T-cell (primary cell): ENCODE data around the gene PHLDB3. TPM values are rescaled to one million over a fixed set of nuclear protein-coding genes. Genes with fewer than 3 reads are reported as not detected.
A peak's percentile ranks its signal among the peaks of the same experiment; 100 is the strongest.

Source experiments
- ATAC-seq, 4 experiments: fragments of 200-7000 bp in 3 of 4; fragments of 150-1000 bp in 1 of 4; cut with Tn5 transposase; replicated peaks in 1 of 4; 1 replicate in 3 of 4; 2 replicates in 1 of 4; pipeline ENCODE4 v1.10.0; 2021; ENCODE audit warnings: moderate library complexity in 3 of 4, mild to moderate bottlenecking in 2 of 4, moderate number of reproducible peaks in 1 of 4
- CTCF ChIA-PET, 2 donors: fragments of 300-600 bp; sonication (Branson Sonifier 250); formaldehyde crosslinking; loops; one replicate each; lab custom pipeline; 2022; ENCODE audit warnings: antibody characterized with exemption in 2 of 2; lab: Charles Lee
- POLR2A ChIA-PET, 2 donors: fragments of 300-600 bp; sonication (Branson Sonifier 250); formaldehyde crosslinking; loops; one replicate each; lab custom pipeline; 2022; ENCODE audit warnings: antibody characterized with exemption in 2 of 2; lab: Charles Lee
- DNase-seq, 35 experiments: peaks; one replicate each; pipeline versions ENCODE4 v3.0.0 to v3.0.0-alpha.2; 2013 to 2023
- H3K27ac ChIP-seq: one replicate; pipeline ENCODE4 v1.5.1; 2013; ENCODE audit warnings: low read length
- H3K27me3 ChIP-seq, 2 experiments: replicated peaks in 1 of 2; 1 replicate in 1 of 2; 2 replicates in 1 of 2; pipeline versions ENCODE4 v1.6.1 to v1.7.0; 2013; ENCODE audit warnings: low read length in 1 of 2, mixed read lengths in 1 of 2; ENCODE audit not compliant: control insufficient read depth in 2 of 2, insufficient read depth in 2 of 2; ENCODE audit errors: extremely low read depth in 1 of 2
- H3K36me3 ChIP-seq, 2 donors: 1 replicate in 1 of 2; 2 replicates in 1 of 2; pipeline versions ENCODE4 v1.6.1 to v1.7.0; 2013; ENCODE audit warnings: low read length in 1 of 2; ENCODE audit not compliant: control insufficient read depth in 2 of 2, insufficient read depth in 1 of 2; ENCODE audit errors: extremely low read depth in 1 of 2
- H3K4me1 ChIP-seq, 2 experiments: 1 replicate in 1 of 2; 2 replicates in 1 of 2; pipeline versions ENCODE4 v1.6.1 to v1.7.0; 2013; ENCODE audit warnings: low read length in 2 of 2, mixed read lengths in 1 of 2; ENCODE audit not compliant: insufficient read depth in 2 of 2, control insufficient read depth in 1 of 2; ENCODE audit errors: extremely low read depth in 1 of 2
- H3K4me3 ChIP-seq, 2 donors: 1 replicate in 1 of 2; 2 replicates in 1 of 2; pipeline versions ENCODE4 v1.5.1 to v1.7.0; 2013; ENCODE audit warnings: mild to moderate bottlenecking in 2 of 2, low read length in 1 of 2, moderate library complexity in 1 of 2; ENCODE audit not compliant: control insufficient read depth in 1 of 2; ENCODE audit errors: extremely low read depth in 1 of 2
- H3K9me3 ChIP-seq: 2 replicates; pipeline ENCODE4 v1.7.0; 2013
- H3K27ac Mint-ChIP-seq, 2 donors: one replicate each; pipeline ENCODE4 v1.8.0; 2020 to 2021; ENCODE audit warnings: mild to moderate bottlenecking in 2 of 2, mixed read lengths in 2 of 2
- H3K27me3 Mint-ChIP-seq, 2 donors: one replicate each; pipeline ENCODE4 v1.8.0; 2021 to 2022; ENCODE audit warnings: mixed read lengths in 2 of 2
- H3K36me3 Mint-ChIP-seq: one replicate; pipeline ENCODE4 v1.8.0; 2021; ENCODE audit warnings: mixed read lengths
- H3K4me1 Mint-ChIP-seq, 3 donors: one replicate each; pipeline ENCODE4 v1.8.0; 2020 to 2022; ENCODE audit warnings: mixed read lengths in 3 of 3, mild to moderate bottlenecking in 1 of 3
- H3K4me3 Mint-ChIP-seq, 3 donors: one replicate each; pipeline ENCODE4 v1.8.0; 2020 to 2022; ENCODE audit warnings: mild to moderate bottlenecking in 3 of 3, mixed read lengths in 3 of 3, moderate library complexity in 3 of 3
- H3K9me3 Mint-ChIP-seq, 3 donors: one replicate each; pipeline ENCODE4 v1.8.0; 2020 to 2022; ENCODE audit warnings: mixed read lengths in 3 of 3
- WGBS: methylation state at CpG from one replicate; pipeline ENCODE4 v1.1.5; 2013; ENCODE audit warnings: missing lambda C conversion rate; ENCODE audit not compliant: insufficient coverage; 5-methylcytosine and 5-hydroxymethylcytosine counted together
- total RNA-seq, 35 experiments: library from RNA in 6 of 35; stranded (reverse) in 6 of 35; fragments of 120-200 nt in 1 of 35; gene quantifications; one replicate each; pipeline versions ENCODE4 v1.2.1 to v1.2.4 and lab custom pipeline; 2013 to 2026

PHLDB3 gene
- total RNA-seq, 5 donors from 2014 or later (not counting 1 experiment from before 2014, with no cell fraction given), result 39.4 to 61.0 (median 53.9) TPM

GRCh38 chr19:43464134-43464775 is 40.3 kb downstream of the PHLDB3 start:
- ATAC-seq, result peak in 2 of 4 experiments; percentile 17 to 20
- no peaks in the 10 kb centered on the region for H3K27me3 Mint-ChIP-seq
- 8% methylated on average over 25 of the region's 33 CpGs for WGBS
- H3K36me3 Mint-ChIP-seq, result peaks cover 6% of the 10 kb centered on the region
- Histone ChIP-seq H3K27ac (peak overlapping the region; percentile 90), H3K9me3 (no peaks in the 10 kb centered on the region), H3K4me1 (peaks cover 25 to 61% of the 10 kb centered on the region in 2 experiments), H3K36me3 (peaks cover 0 to 5% of the 10 kb centered on the region in 2 donors), H3K4me3 (peak overlapping the region; percentile 67 to 96), H3K27me3 (no peaks in the 10 kb centered on the region)
- H3K9me3 Mint-ChIP-seq, result no peaks in the 10 kb centered on the region
- H3K4me1 Mint-ChIP-seq, result peaks cover 63 to 65% (median 64%) of the 10 kb centered on the region in 3 donors
- peak in 1 of 35 experiments; percentile 76 for DNase-seq
- POLR2A ChIA-PET, result interaction anchor here (0.7 to 1.3 kb wide), 5 partner anchors 25 to 290 kb away, joined by 3 to 7 read pairs (median 4); partner anchors contain the start of genes IRGQ (in 1 of the 2), SMG9 (in 1 of the 2) and ZNF576 (in 1 of the 2)
- H3K4me3 Mint-ChIP-seq, result peak overlapping the region; percentile 88 to 95 (median 90)
- CTCF ChIA-PET, result interaction anchor here (0.7 to 2.1 kb wide), 16 partner anchors 16 to 363 kb away, joined by 3 to 25 read pairs (median 8); partner anchors contain the start of genes IRGQ (in 1 of the 2), PHLDB3 (in 1 of the 2), ZNF283 (in 1 of the 2) and ZNF575 (in 1 of the 2)
- peak overlapping the region; percentile 95 to 97 for H3K27ac Mint-ChIP-seq

- H3K4me3 Mint-ChIP-seq, result peak overlapping the region; percentile 88 to 95 (median 90)
- peaks cover 56 to 59% (median 57%) of the 10 kb centered on the region in 3 donors for H3K4me1 Mint-ChIP-seq
- Histone ChIP-seq H3K9me3 (no peaks in the 10 kb centered on the region), H3K27ac (peak overlapping the region; percentile 90), H3K4me3 (peak overlapping the region; percentile 67 to 96), H3K27me3 (no peaks in the 10 kb centered on the region), H3K36me3 (peaks cover 0 to 5% of the 10 kb centered on the region in 2 donors), H3K4me1 (peaks cover 18 to 54% of the 10 kb centered on the region in 2 experiments)
- under 1% methylated on average over 51 of the region's 57 CpGs for WGBS
- peak overlapping the region; percentile 95 to 97 for H3K27ac Mint-ChIP-seq
- H3K27me3 Mint-ChIP-seq, result no peaks in the 10 kb centered on the region
- DNase-seq, result peak; percentile 98 to 100 (median 100)
- no peaks in the 10 kb centered on the region for H3K9me3 Mint-ChIP-seq
- ChIA-PET POLR2A (interaction anchor here (0.7 to 1.3 kb wide), 6 partner anchors 24 to 291 kb away, joined by 3 to 7 read pairs (median 4); partner anchors contain the start of genes IRGQ (in 1 of the 2), SMG9 (in 1 of the 2) and ZNF576 (in 1 of the 2)), CTCF (interaction anchor here (0.6 to 2.1 kb wide), 21 partner anchors 10 to 364 kb away, joined by 3 to 25 read pairs (median 6); partner anchors contain the start of genes IRGQ (in 1 of the 2), PHLDB3 (in 1 of the 2), ZNF283 (in 1 of the 2) and ZNF575 (in 1 of the 2))
- ATAC-seq, result peak; percentile 81 to 89 (median 88)
- H3K36me3 Mint-ChIP-seq, result peaks cover 6% of the 10 kb centered on the region
Measured at GRCh38 chr19:43463381-43464133, 41.0 kb downstream of the PHLDB3 start.

- Histone ChIP-seq H3K27me3 (no peaks in the 10 kb centered on the region), H3K9me3 (no peaks in the 10 kb centered on the region), H3K4me1 (peaks cover 13 to 47% of the 10 kb centered on the region in 2 experiments), H3K4me3 (peak overlapping the region; percentile 74 to 96), H3K36me3 (peaks cover 0 to 5% of the 10 kb centered on the region in 2 donors), H3K27ac (peak overlapping the region; percentile 77)
- WGBS, result 10% methylated on average over 32 of the region's 33 CpGs
- peak overlapping the region; percentile 95 to 97 for H3K27ac Mint-ChIP-seq
- ChIA-PET POLR2A (interaction anchor here in 1 of 2 donors (0.7 to 1.2 kb wide), 2 partner anchors 57 to 133 kb away, joined by 3 read pairs; partner anchors contain the start of genes IRGQ and ZNF576), CTCF (interaction anchor here (0.8 to 2.1 kb wide), 15 partner anchors 11 to 205 kb away, joined by 3 to 25 read pairs (median 6); partner anchors contain the start of genes PHLDB3 (in 1 of the 2) and ZNF575 (in 1 of the 2))
- H3K27me3 Mint-ChIP-seq, result no peaks in the 10 kb centered on the region
- ATAC-seq (no peak), DNase-seq (no peak)
- H3K4me1 Mint-ChIP-seq, result peaks cover 50 to 52% (median 50%) of the 10 kb centered on the region in 3 donors
- peaks cover 6% of the 10 kb centered on the region for H3K36me3 Mint-ChIP-seq
- H3K4me3 Mint-ChIP-seq, result peak overlapping the region; percentile 88 to 95 (median 90)
- H3K9me3 Mint-ChIP-seq, result no peaks in the 10 kb centered on the region
Measured at GRCh38 chr19:43462785-43463380, 41.7 kb downstream of the PHLDB3 start.

- H3K4me1 ChIP-seq, result peaks cover 10 to 42% of the 10 kb centered on the region in 2 experiments
- H3K4me3 Mint-ChIP-seq, result peak overlapping the region; percentile 88 to 95 (median 90)
- H3K27me3 ChIP-seq, result no peaks in the 10 kb centered on the region
- H3K27ac Mint-ChIP-seq, result no peak overlapping the region
- ChIA-PET POLR2A (no interaction called here), CTCF (interaction anchor here (1.1 to 1.8 kb wide), 5 partner anchors 15 to 132 kb away, joined by 4 to 25 read pairs (median 6); no protein-coding TSS in a partner anchor)
- H3K4me3 ChIP-seq, result peak overlapping the region in 1 of 2 donors; percentile 96
- H3K9me3 Mint-ChIP-seq, result no peaks in the 10 kb centered on the region
- DNase-seq (no peak), ATAC-seq (no peak)
- WGBS, result 100% methylated on average over 1 of the region's 7 CpGs
- no peak overlapping the region for H3K27ac ChIP-seq
- peaks cover 6% of the 10 kb centered on the region for H3K36me3 Mint-ChIP-seq
- no peaks in the 10 kb centered on the region for H3K9me3 ChIP-seq
- peaks cover 45 to 47% (median 45%) of the 10 kb centered on the region in 3 donors for H3K4me1 Mint-ChIP-seq
- H3K36me3 ChIP-seq, result peaks cover 0 to 5% of the 10 kb centered on the region in 2 donors
- H3K27me3 Mint-ChIP-seq, result no peaks in the 10 kb centered on the region
Measured at GRCh38 chr19:43462383-43462782, 42.2 kb downstream of the PHLDB3 start.

GRCh38 chr19:43461303-43461702 is 43.2 kb downstream of the PHLDB3 start:
- Mint-ChIP-seq H3K4me1 (peaks cover 39 to 43% (median 41%) of the 10 kb centered on the region in 3 donors), H3K27ac (no peak overlapping the region), H3K9me3 (no peaks in the 10 kb centered on the region), H3K4me3 (peak overlapping the region in 1 of 3 donors; percentile 41), H3K27me3 (no peaks in the 10 kb centered on the region), H3K36me3 (peaks cover 6% of the 10 kb centered on the region)
- WGBS, result 87% methylated on average over 12 of the region's 12 CpGs
- Histone ChIP-seq H3K27me3 (no peaks in the 10 kb centered on the region), H3K27ac (no peak overlapping the region), H3K9me3 (no peaks in the 10 kb centered on the region), H3K4me3 (no peak overlapping the region), H3K36me3 (peaks cover 0 to 5% of the 10 kb centered on the region in 2 donors), H3K4me1 (peaks cover 10 to 39% of the 10 kb centered on the region in 2 experiments)
- ChIA-PET CTCF (interaction anchor here in 1 of 2 donors (0.9 to 1.0 kb wide), 2 partner anchors 14 to 46 kb away, joined by 3 to 5 read pairs; no protein-coding TSS in a partner anchor), POLR2A (interaction anchor here in 1 of 2 donors (0.6 kb wide), 1 partner anchor 64 kb away, joined by 3 read pairs; no protein-coding TSS in a partner anchor)
- no peak for DNase-seq
- ATAC-seq, result no peak
